A549 (cell line): ENCODE data around the gene ELF5. TPM values are rescaled to one million over a fixed set of nuclear protein-coding genes. Genes with fewer than 3 reads are reported as not detected.

Source experiments
- ATAC-seq, 2 experiments: fragments of 200-7000 bp in 1 of 2; fragments of >200 bp in 1 of 2; cut with Nextera tagmentation in 1 of 2; cut with Tn5 transposase in 1 of 2; 3 replicates each; pipeline versions ENCODE4 v1.8.0 to v1.9.1; 2018 to 2020; ENCODE audit warnings: mild to moderate bottlenecking in 1 of 2, moderate library complexity in 1 of 2
- CTCF ChIA-PET: fragments of 300-600 bp; sonication (Branson Sonifier 250); formaldehyde crosslinking; extraction: SDS; loops from one replicate; lab custom pipeline; 2021; ENCODE audit warnings: antibody characterized with exemption, inconsistent platforms; lab: Yijun Ruan, JAX
- POLR2A ChIA-PET: fragments of 350-600 bp; formaldehyde crosslinking; extraction: SDS; loops from one replicate; lab custom pipeline; 2021; ENCODE audit warnings: antibody characterized with exemption, inconsistent platforms; lab: Yijun Ruan, JAX
- DNase-seq, 2 experiments: peaks; one replicate each; pipeline versions ENCODE4 v3.0.0 to v3.0.0-alpha.2; 2011 to 2016; ENCODE audit warnings: low read depth in 1 of 2, low spot score in 1 of 2
- FAIRE-seq: peaks from 2 replicates; lab custom pipeline; 2011; peaks lifted over from hg19 to GRCh38; lab: Jason Lieb, UNC
- H3K27ac ChIP-seq, 2 experiments: fragments of >200 bp; sonication (Bioruptor Twin); formaldehyde crosslinking; 3 replicates each; pipeline ENCODE4 v1.5.1; 2016 to 2017
- H3K4me1 ChIP-seq: fragments of >200 bp; sonication (Bioruptor Twin); formaldehyde crosslinking; 3 replicates; pipeline ENCODE4 v1.6.1; 2016
- H3K4me2 ChIP-seq: fragments of >200 bp; sonication (Bioruptor Twin); formaldehyde crosslinking; 3 replicates; pipeline ENCODE4 v1.6.1; 2016
- H3K4me3 ChIP-seq: fragments of >200 bp; sonication (Bioruptor Twin); formaldehyde crosslinking; 3 replicates; pipeline ENCODE4 v1.5.1; 2016
- H3K9me3 ChIP-seq: fragments of >200 bp; sonication (Bioruptor Twin); formaldehyde crosslinking; 3 replicates; pipeline ENCODE4 v1.6.1; 2016
- ATOH8 ChIP-seq: fragments of 250-450 bp; sonication (Bioruptor Pico); IDR thresholded peaks from 2 replicates; pipeline ENCODE4 v1.5.0; 2020; ENCODE audit warnings: low read depth, mild to moderate bottlenecking, moderate library complexity
- BHLHE40 ChIP-seq: IDR thresholded peaks from 2 replicates; pipeline ENCODE4 v1.6.1; 2012; ENCODE audit warnings: low read depth, low read length, inconsistent platforms
- CBX2 ChIP-seq: fragments of 200-600 bp; sonication (generic); IDR thresholded peaks from 2 replicates; pipeline ENCODE4 v1.6.1; 2016; ENCODE audit warnings: low read depth, mild to moderate bottlenecking, borderline replicate concordance
- CBX8 ChIP-seq: fragments of 200-600 bp; sonication (generic); IDR thresholded peaks from 2 replicates; pipeline ENCODE4 v1.6.1; 2016
- CTCF ChIP-seq: fragments of >200 bp; sonication (Bioruptor Twin); formaldehyde crosslinking; IDR thresholded peaks from 3 replicates; pipeline ENCODE4 v1.5.1; 2016
- E2F6 ChIP-seq: IDR thresholded peaks from 2 replicates; pipeline ENCODE4 v1.6.1; 2012; ENCODE audit warnings: low read depth, borderline replicate concordance
- EHMT2 ChIP-seq: fragments of 200-600 bp; sonication (generic); IDR thresholded peaks from 2 replicates; pipeline ENCODE4 v1.6.1; 2016; ENCODE audit warnings: antibody characterized with exemption, low read depth, mild to moderate bottlenecking, moderate library complexity
- ESRRA ChIP-seq: fragments of 150-350 bp; IDR thresholded peaks from 2 replicates; pipeline ENCODE4 v1.6.1; 2014; ENCODE audit warnings: mild to moderate bottlenecking, low read length, borderline replicate concordance
- FOSB ChIP-seq: fragments of 250-450 bp; sonication (Bioruptor Pico); IDR thresholded peaks from 2 replicates; pipeline ENCODE4 v1.5.0; 2020; ENCODE audit warnings: mild to moderate bottlenecking, moderate library complexity
- FOXS1 ChIP-seq: fragments of 250-450 bp; sonication (Bioruptor Pico); IDR thresholded peaks from 2 replicates; pipeline ENCODE4 v1.5.0; 2020; ENCODE audit warnings: mild to moderate bottlenecking, moderate library complexity
- KDM5A ChIP-seq: fragments of 200-600 bp; sonication (generic); IDR thresholded peaks from 2 replicates; pipeline ENCODE4 v1.6.1; 2016; ENCODE audit warnings: antibody characterized with exemption, mild to moderate bottlenecking
- MAFK ChIP-seq: fragments of 450-650 bp; IDR thresholded peaks from 2 replicates; pipeline ENCODE4 v1.6.1; 2014; ENCODE audit not compliant: partially characterized antibody
- MAZ ChIP-seq: fragments of 150-350 bp; IDR thresholded peaks from 2 replicates; pipeline ENCODE4 v1.6.1; 2014; ENCODE audit warnings: antibody characterized with exemption, low read depth, low read length, borderline replicate concordance
- MYC ChIP-seq: IDR thresholded peaks from 2 replicates; pipeline ENCODE4 v1.6.1; 2012; ENCODE audit warnings: mild to moderate bottlenecking, inconsistent platforms, low read length, improper control_type of control experiment, borderline replicate concordance
- PHF8 ChIP-seq: fragments of 200-600 bp; sonication (generic); IDR thresholded peaks from 2 replicates; pipeline ENCODE4 v1.6.1; 2016; ENCODE audit warnings: low read depth, mild to moderate bottlenecking, antibody characterized with exemption, moderate library complexity, borderline replicate concordance
- POLR2A ChIP-seq: IDR thresholded peaks from 2 replicates; pipeline ENCODE4 v1.6.1; 2012; ENCODE audit warnings: mild to moderate bottlenecking, low read length
- RFX5 ChIP-seq: fragments of 450-650 bp; IDR thresholded peaks from 2 replicates; pipeline ENCODE4 v1.7.1; 2014; ENCODE audit warnings: antibody characterized with exemption, mild to moderate bottlenecking, moderate library complexity
- SREBF2 ChIP-seq: fragments of 450-650 bp; IDR thresholded peaks from 2 replicates; pipeline ENCODE4 v1.6.1; 2014; ENCODE audit warnings: mild to moderate bottlenecking, moderate library complexity
- ZFP36 ChIP-seq: fragments of 450-650 bp; IDR thresholded peaks from 2 replicates; pipeline ENCODE4 v1.6.1; 2014; ENCODE audit warnings: borderline replicate concordance; ENCODE audit not compliant: partially characterized antibody
- ZSCAN20 ChIP-seq: fragments of 250-450 bp; sonication (Bioruptor Pico); IDR thresholded peaks from 2 replicates; pipeline ENCODE4 v1.8.0; 2022; ENCODE audit warnings: mild to moderate bottlenecking, moderate library complexity
- WGBS: methylation state at CpG from one replicate; pipeline ENCODE4 v1.1.6; 2017; ENCODE audit errors: missing lambda C conversion rate; 5-methylcytosine and 5-hydroxymethylcytosine counted together
- polyA plus RNA-seq, 4 experiments: library from polyadenylated mRNA; depleted of rRNA in 3 of 4; stranded (reverse); fragments of >200 nt; fragmentation: RNase III in 1 of 4; extraction: RNeasy Plus Mini Kit Qiagen cat#74134 plus additional on column Dnase treatment in 1 of 4; gene quantifications; 2 replicates in 3 of 4; 3 replicates in 1 of 4; pipeline ENCODE4 v1.2.3, GENCODE V29; 2011 to 2017

Gene ELF5
- polyA plus RNA-seq, 2 of the 4 experiments (the other 2 are of a cell fraction): 0.04 TPM; not detected in 1

- ATAC-seq (no peak), DNase-seq (no peak), FAIRE-seq (no peak)
- Histone ChIP-seq H3K4me3 (no peak overlapping the region), H3K4me1 (no peaks in the 10 kb centered on the region), H3K4me2 (no peak overlapping the region), H3K27ac (no peak overlapping the region), H3K9me3 (no peaks in the 10 kb centered on the region)
- TF ChIP-seq E2F6: no peak
- ChIA-PET CTCF (interaction anchor here (1.8 kb wide), 1 partner anchor 46 kb away, joined by 5 read pairs; no protein-coding TSS in a partner anchor), POLR2A (no interaction called here)
Measured at GRCh38 chr11:34447044-34447443, 66.5 kb downstream of the ELF5 start.

- Histone ChIP-seq H3K4me1 (no peaks in the 10 kb centered on the region), H3K9me3 (0 out of 3 replicates have a peak, but pooled peaks cover 4% of the 10 kb centered on the region), H3K4me3 (no peak overlapping the region), H3K4me2 (no peak overlapping the region), H3K27ac (no peak overlapping the region)
- no peak for TF ChIP-seq ATOH8 (CRISPR knock-in tag)
- TF ChIP-seq POLR2A: no peak
- no peak for TF ChIP-seq MAFK
- TF ChIP-seq FOSB (CRISPR knock-in tag): no peak
- TF ChIP-seq ZFP36: no peak
- no peak for TF ChIP-seq FOXS1 (CRISPR knock-in tag)
- TF ChIP-seq CBX8: no peak
- no peak for TF ChIP-seq ESRRA
- TF ChIP-seq EHMT2: no peak
- no peak for TF ChIP-seq PHF8
- no peak for TF ChIP-seq RFX5
- DNase-seq (no peak), ATAC-seq (no peak), FAIRE-seq (no peak)
- ChIA-PET CTCF (interaction anchor here (0.6 to 1.8 kb wide), 4 partner anchors 11 to 183 kb away, joined by 3 to 5 read pairs (median 3); no protein-coding TSS in a partner anchor), POLR2A (interaction anchor here (0.7 kb wide), 1 partner anchor 10 kb away, joined by 4 read pairs; no protein-coding TSS in a partner anchor)
- WGBS: 89% methylated on average over 5 of the region's 5 CpGs
Measured at GRCh38 chr11:34446386-34446785, 67.2 kb downstream of the ELF5 start.

GRCh38 chr11:34445956-34446355 is 67.6 kb downstream of the ELF5 start:
- CTCF ChIA-PET: interaction anchor here (0.6 to 1.8 kb wide), 5 partner anchors 11 to 183 kb away, joined by 3 to 5 read pairs (median 3); no protein-coding TSS in a partner anchor

More at GRCh38 chr11:34445956-34446355, 67.6 kb downstream of the ELF5 start:
- no peak for ATAC-seq
- no peak for TF ChIP-seq BHLHE40
- no peak for TF ChIP-seq CBX2
- no peak for TF ChIP-seq ZFP36
- TF ChIP-seq SREBF2: no peak
- no peak for TF ChIP-seq KDM5A
- TF ChIP-seq CTCF: no peak
- TF ChIP-seq MYC: no peak
- TF ChIP-seq MAZ: no peak
- no peak for TF ChIP-seq ZSCAN20 (CRISPR knock-in tag)
- Histone ChIP-seq H3K9me3 (0 out of 3 replicates have a peak, but pooled peaks cover 4% of the 10 kb centered on the region), H3K4me1 (no peaks in the 10 kb centered on the region), H3K4me2 (no peak overlapping the region), H3K4me3 (no peak overlapping the region), H3K27ac (no peak overlapping the region)
- POLR2A ChIA-PET: interaction anchor here (0.7 kb wide), 1 partner anchor 11 kb away, joined by 4 read pairs; no protein-coding TSS in a partner anchor
- WGBS: 76% methylated on average over 4 of the region's 4 CpGs
- no peak for DNase-seq
- no peak for FAIRE-seq
